DMS153 treated with DMSO at 0.1 percent for 48 hours (cell line): ENCODE measurements around the gene TOP3A.

Source experiments
- DNase-seq: peaks from one replicate; lab custom pipeline; 2025; ENCODE audit not compliant: unreplicated experiment; lab: John Stamatoyannopoulos, UW

Gene TOP3A

DNA sequence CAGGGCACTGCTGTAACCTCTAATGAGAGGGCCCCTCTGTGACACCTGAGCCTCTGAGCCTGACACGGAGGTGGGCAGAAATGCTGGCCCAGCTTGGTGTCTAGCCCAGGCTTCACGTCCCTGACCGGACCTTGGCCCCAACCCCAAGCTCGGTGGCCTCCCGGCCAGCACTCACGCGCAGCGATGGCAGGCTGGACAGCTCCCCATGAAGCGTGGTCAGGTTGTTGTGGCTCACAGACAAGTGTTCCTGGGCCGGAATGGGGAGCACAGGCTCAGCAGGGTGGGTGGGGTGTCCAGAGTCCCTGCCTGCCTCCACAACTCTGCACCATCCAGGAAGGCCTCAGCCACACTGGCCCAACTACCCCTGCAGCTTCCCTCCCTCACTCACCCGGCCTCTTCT lies 58.4 kb downstream of the TOP3A start:
- DNase-seq = no peak

GRCh38 chr17:18254888-18255649 lies 59.7 kb downstream of the TOP3A start:
- DNase-seq = no peak

- no peak for DNase-seq
Measured at GRCh38 chr17:18253947-18254821, 60.6 kb downstream of the TOP3A start.

DNA sequence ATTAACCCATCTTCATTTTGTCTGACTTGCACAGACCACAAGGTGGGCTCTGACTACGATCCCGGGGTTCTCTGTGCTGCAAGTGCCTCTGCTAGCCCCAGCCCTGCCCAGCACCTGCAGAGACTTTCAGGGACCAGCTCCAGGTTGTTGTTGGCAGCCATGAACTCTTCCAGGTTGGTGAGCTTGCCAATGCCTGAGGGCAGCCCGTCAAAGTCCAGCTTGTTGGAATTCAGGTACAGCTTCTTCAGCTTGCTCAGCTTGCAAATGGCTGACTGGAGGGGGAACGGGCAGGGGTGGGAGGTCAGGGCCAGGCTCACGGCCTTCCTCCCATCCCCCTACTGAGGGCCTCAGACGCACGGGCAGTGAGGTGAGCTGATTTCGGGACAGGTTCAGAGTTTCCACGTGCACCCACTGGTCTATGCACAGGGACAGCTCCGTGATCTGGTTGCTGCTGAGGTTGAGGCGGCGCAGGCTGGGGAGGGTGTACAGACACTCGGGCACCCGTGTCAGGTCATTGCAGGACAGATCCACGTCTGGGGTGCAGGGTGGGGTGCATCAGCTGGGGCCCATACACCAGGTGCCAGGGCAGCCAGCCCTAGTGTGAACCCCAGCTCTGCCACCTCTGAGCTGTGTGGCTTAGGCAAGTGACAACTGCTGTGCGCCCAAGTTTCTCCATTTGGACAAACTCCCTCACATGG lies 61.5 kb downstream of the TOP3A start:
- no peak for DNase-seq

DNA sequence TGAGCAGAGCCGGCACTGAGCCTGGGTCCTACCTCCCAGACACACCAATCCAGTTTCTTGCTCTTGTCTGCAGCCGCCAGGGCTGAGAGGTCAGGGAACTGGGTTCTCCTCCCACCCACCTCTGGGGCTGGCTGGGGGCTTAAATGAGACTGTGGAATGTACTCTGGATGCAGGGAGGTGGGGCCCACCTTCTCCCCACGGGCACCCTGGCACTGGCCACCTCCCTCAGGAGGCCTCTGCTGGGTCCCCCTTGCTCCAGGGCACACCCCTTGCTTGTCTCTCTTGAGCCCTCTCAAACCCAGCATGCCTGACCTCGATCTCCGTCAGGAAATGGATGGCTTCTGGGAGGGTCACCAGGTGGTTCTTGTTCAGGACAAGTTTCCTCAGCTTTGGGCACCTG lies 62.6 kb downstream of the TOP3A start:
- DNase-seq = no peak

GRCh38 chr17:18251204-18251603 lies 63.6 kb downstream of the TOP3A start:
- no peak for DNase-seq

- DNase-seq = no peak
Measured at GRCh38 chr17:18250708-18251107, 64.1 kb downstream of the TOP3A start.

DNA sequence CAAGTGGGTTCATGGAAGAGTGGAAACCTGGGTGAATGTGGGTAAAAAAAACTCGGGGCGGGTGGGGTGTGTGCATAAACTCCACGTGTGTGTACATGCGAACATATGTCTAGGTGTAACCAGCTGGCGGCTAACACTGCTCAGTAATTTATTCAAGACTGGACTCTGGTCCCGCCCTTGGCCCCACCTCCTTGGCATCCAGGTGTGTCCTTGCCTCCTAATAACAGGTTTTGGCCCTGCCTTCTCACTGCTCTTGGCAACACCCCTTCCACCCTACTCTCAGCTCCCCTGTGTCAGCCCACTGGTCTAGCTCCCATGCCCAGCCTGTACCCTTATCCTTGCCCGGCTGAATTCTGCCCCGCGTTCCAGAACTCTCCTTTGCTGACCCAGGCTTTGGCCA lies 64.5 kb downstream of the TOP3A start:
- no peak for DNase-seq

- DNase-seq = no peak
Measured at GRCh38 chr17:18248811-18249210, 66.0 kb downstream of the TOP3A start.

DNA sequence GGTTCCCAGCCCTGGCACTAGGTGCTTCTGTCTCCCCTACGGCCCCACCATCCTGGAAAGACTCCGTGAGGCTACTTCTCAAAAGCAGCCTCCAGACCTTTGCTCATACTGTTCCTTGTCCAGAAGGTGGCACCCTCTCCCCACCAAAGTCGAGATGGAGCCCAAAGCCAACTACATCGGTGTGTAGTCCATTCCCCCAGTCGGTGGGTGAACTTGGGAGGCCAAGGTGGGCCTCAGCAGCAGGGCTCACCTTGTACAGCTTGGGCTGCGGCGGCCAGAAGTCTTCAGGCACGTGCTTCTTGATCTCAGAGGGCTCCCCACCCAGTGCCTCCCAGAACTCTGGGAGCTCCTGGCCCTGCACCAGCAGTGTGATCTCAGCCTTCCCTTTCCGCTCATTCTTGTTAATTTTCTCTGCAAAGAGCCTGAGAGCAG lies 66.5 kb downstream of the TOP3A start:
- DNase-seq = peak; percentile 11

DNA sequence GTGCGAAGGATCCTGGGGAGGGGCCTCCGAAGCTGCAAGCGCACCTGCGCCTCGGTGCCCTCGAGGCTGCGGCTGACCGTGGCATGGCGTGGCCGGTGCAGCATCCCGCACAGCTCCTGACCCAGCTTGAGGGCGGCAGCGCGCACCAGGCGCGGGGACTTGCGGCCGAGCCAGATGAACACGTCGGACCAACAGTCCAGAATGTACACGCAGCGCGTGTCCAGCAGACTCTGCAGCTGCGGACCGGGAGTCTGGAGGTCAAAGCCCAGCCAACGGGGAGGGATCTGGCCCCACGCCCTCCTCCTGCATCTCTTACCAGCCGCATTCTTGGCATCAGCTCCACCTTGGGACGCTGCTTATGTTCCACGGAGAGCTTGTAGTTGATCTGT lies 67.2 kb downstream of the TOP3A start:
- DNase-seq = no peak

- peak; percentile 58 for DNase-seq
Measured at GRCh38 chr17:18246880-18247612, 67.7 kb downstream of the TOP3A start.

GRCh38 chr17:18246109-18246725 lies 68.6 kb downstream of the TOP3A start:
- no peak for DNase-seq

- DNase-seq = no peak
Measured at GRCh38 chr17:18245038-18245776, 69.6 kb downstream of the TOP3A start.

DNA sequence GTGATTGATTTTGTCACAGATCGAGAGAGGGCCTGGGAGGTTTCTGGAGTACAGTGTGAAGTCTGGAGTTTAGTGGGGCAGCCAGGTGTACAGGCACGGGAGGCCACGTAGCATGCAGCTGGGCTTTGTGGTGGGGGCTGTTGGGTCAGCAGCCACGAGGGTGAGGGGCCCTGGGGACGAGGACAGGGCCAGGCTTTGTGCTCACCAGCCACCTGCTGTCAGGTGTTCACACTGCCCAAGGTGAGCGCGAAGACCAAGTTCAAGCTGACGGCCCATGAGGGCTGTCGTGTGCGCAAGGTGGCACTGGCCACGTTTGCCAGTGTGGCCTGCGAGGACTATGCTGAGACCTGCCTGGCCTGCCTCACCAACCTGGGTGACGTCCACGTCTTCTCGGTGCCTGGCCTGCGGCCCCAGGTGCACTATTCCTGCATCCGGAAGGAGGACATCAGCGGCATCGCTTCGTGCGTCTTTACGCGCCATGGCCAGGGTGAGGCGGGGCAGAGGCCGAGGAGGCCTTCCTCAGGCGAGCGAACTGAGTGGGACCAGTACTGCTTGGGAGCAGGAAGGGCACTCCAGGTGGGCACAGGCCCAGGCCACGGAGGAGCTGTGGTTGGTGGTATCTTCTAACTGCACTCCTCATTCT lies 73.4 kb downstream of the TOP3A start:
- no peak for DNase-seq

- no peak for DNase-seq
Measured at GRCh38 chr17:18240449-18240848, 74.3 kb downstream of the TOP3A start.

DNA sequence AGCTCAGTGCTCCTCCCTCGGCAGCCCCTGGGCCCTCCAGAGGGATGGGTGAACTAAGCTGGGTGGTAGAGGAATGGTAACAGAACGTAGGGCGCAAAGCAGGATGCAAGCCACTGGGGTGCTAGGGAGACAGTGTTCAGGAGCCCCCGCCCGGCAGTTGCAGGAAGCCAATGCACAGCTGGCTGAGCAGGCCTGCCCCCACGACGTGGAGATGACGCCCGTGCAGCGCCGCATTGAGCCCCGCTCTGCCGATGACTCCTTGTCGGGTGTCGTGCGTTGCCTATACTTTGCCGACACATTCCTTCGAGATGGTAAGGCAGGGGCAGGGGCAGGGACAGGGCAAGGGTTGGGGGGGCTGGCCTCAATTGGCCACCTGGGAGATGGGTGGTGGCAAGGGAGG lies 76.5 kb downstream of the TOP3A start:
- DNase-seq = no peak

GRCh38 chr17:18237461-18237860 lies 77.3 kb downstream of the TOP3A start:
- no peak for DNase-seq

GRCh38 chr17:18236494-18236893 lies 78.3 kb downstream of the TOP3A start:
- no peak for DNase-seq
